ENCODE measurements around the gene RILPL1. TPM values are rescaled to one million over a fixed set of nuclear protein-coding genes. Genes with fewer than 3 reads are reported as not detected.

RILPL1 gene
- total RNA-seq, 1 experiment from 2014 or later: 10.2 TPM

GRCh38 chr12:123491056-123491455 lies 42.5 kb downstream of the RILPL1 start:
- CTCF ChIA-PET: no interaction called here
- POLR2A ChIA-PET (ENCODE audit: low non-redundant PET): no interaction called here
- no peaks in the 10 kb centered on the region for H3K36me3 ChIP-seq (ENCODE audit: insufficient read depth, low read length, poor library complexity, severe bottlenecking)
- no peak overlapping the region for H3K27ac ChIP-seq (ENCODE audit: low read depth, low read length, poor library complexity, severe bottlenecking)
- no peaks in the 10 kb centered on the region for H3K9me3 ChIP-seq (ENCODE audit: low read depth, low read length, poor library complexity, severe bottlenecking)
- H3K4me3 ChIP-seq (ENCODE audit: low read depth, low read length, poor library complexity, severe bottlenecking): no peak overlapping the region
- no peaks in the 10 kb centered on the region for H3K4me1 ChIP-seq (ENCODE audit: insufficient read depth, low read length, poor library complexity, severe bottlenecking)
- no TSS peak for BruUV-seq (replicated peaks)
- TF ChIP-seq, protein P1, sequence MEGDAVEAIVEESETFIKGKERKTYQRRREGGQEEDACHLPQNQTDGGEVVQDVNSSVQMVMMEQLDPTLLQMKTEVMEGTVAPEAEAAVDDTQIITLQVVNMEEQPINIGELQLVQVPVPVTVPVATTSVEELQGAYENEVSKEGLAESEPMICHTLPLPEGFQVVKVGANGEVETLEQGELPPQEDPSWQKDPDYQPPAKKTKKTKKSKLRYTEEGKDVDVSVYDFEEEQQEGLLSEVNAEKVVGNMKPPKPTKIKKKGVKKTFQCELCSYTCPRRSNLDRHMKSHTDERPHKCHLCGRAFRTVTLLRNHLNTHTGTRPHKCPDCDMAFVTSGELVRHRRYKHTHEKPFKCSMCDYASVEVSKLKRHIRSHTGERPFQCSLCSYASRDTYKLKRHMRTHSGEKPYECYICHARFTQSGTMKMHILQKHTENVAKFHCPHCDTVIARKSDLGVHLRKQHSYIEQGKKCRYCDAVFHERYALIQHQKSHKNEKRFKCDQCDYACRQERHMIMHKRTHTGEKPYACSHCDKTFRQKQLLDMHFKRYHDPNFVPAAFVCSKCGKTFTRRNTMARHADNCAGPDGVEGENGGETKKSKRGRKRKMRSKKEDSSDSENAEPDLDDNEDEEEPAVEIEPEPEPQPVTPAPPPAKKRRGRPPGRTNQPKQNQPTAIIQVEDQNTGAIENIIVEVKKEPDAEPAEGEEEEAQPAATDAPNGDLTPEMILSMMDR (conservative IDR thresholded peaks at IDR 0.05; ENCODE audit: low read depth, low read length): no peak
- TF ChIP-seq EZH2 (IDR thresholded peaks at IDR 0.05; ENCODE audit: borderline replicate concordance, low read depth, low read length, poor library complexity, severe bottlenecking): no peak
- no peaks in the 10 kb centered on the region for H3K27me3 ChIP-seq (replicated peaks; ENCODE audit: insufficient read depth, low read depth, low read length, poor library complexity)
- DNase-seq (ENCODE audit: low spot score): no peak
- intact Hi-C loops (cut with micrococcal nuclease; ENCODE audit: unreplicated experiment): no loop called here

- intact Hi-C loops (cut with micrococcal nuclease; ENCODE audit: unreplicated experiment): no loop called here
- TF ChIP-seq, protein P1 (conservative IDR thresholded peaks at IDR 0.05; ENCODE audit: low read depth, low read length): no peak
- TF ChIP-seq EZH2 (IDR thresholded peaks at IDR 0.05; ENCODE audit: borderline replicate concordance, low read depth, low read length, poor library complexity, severe bottlenecking): no peak
- no peaks in the 10 kb centered on the region for H3K4me1 ChIP-seq (ENCODE audit: insufficient read depth, low read length, poor library complexity, severe bottlenecking)
- BruUV-seq (replicated peaks): no TSS peak
- CTCF ChIA-PET: no interaction called here
- no peaks in the 10 kb centered on the region for H3K9me3 ChIP-seq (ENCODE audit: low read depth, low read length, poor library complexity, severe bottlenecking)
- POLR2A ChIA-PET (ENCODE audit: low non-redundant PET): interaction anchor here (0.6 kb wide), 1 partner anchor 12 kb away, joined by 4 read pairs; no protein-coding TSS in a partner anchor
- H3K4me3 ChIP-seq (ENCODE audit: low read depth, low read length, poor library complexity, severe bottlenecking): no peak overlapping the region
- H3K27ac ChIP-seq (ENCODE audit: low read depth, low read length, poor library complexity, severe bottlenecking): no peak overlapping the region
- no peak for DNase-seq (ENCODE audit: low spot score)
- no peaks in the 10 kb centered on the region for H3K36me3 ChIP-seq (ENCODE audit: insufficient read depth, low read length, poor library complexity, severe bottlenecking)
- no peaks in the 10 kb centered on the region for H3K27me3 ChIP-seq (replicated peaks; ENCODE audit: insufficient read depth, low read depth, low read length, poor library complexity)
Measured at GRCh38 chr12:123490089-123490488, 43.4 kb downstream of the RILPL1 start.

GRCh38 chr12:123489580-123489979 lies 43.9 kb downstream of the RILPL1 start:
- Histone ChIP-seq H3K4me1 (ENCODE audit: insufficient read depth, low read length, poor library complexity, severe bottlenecking) (no peaks in the 10 kb centered on the region), H3K9me3 (ENCODE audit: low read depth, low read length, poor library complexity, severe bottlenecking) (no peaks in the 10 kb centered on the region), H3K36me3 (ENCODE audit: insufficient read depth, low read length, poor library complexity, severe bottlenecking) (no peaks in the 10 kb centered on the region), H3K27ac (ENCODE audit: low read depth, low read length, poor library complexity, severe bottlenecking) (no peak overlapping the region), H3K4me3 (ENCODE audit: low read depth, low read length, poor library complexity, severe bottlenecking) (no peak overlapping the region), H3K27me3 (replicated peaks; ENCODE audit: insufficient read depth, low read depth, low read length, poor library complexity) (no peaks in the 10 kb centered on the region)
- DNase-seq (ENCODE audit: low spot score): no peak
- intact Hi-C loops (cut with micrococcal nuclease; ENCODE audit: unreplicated experiment): no loop called here
- ChIA-PET POLR2A (ENCODE audit: low non-redundant PET) (interaction anchor here (0.6 kb wide), 1 partner anchor 11 kb away, joined by 4 read pairs; no protein-coding TSS in a partner anchor), CTCF (no interaction called here)
- no TSS peak for BruUV-seq (replicated peaks)
- TF ChIP-seq EZH2 (IDR thresholded peaks at IDR 0.05; ENCODE audit: borderline replicate concordance, low read depth, low read length, poor library complexity, severe bottlenecking): no peak
- TF ChIP-seq, protein P1 (conservative IDR thresholded peaks at IDR 0.05; ENCODE audit: low read depth, low read length): no peak

Data from A673 (cell line).